ENCODE data around the gene GTF2H2.
"Not testable (repeated sequence)": the region's sequence is repeated elsewhere in the genome, so short reads cannot be mapped to it uniquely, and the experiment has no call there.

Gene GTF2H2

GRCh38 chr5:71097173-71097929, 29.9 kb upstream of the GTF2H2 start:
- WGBS (ENCODE audit: extremely low coverage, insufficient coverage, insufficient read length) = no CpG with 5 or more reads among the region's 3 CpGs
- not testable (repeated sequence) for H3K23ac ChIP-seq (ENCODE audit: low read length)

GRCh38 chr5:71089773-71090172, 22.3 kb upstream of the GTF2H2 start:
- not testable (repeated sequence) for H3K4me2 ChIP-seq (ENCODE audit: low read length); H2BK120ac ChIP-seq (ENCODE audit: insufficient read depth, low read length, poor library complexity); H2BK5ac ChIP-seq (ENCODE audit: low read depth, low read length, poor library complexity); H3K4ac ChIP-seq (ENCODE audit: low read depth, low read length); H4K8ac ChIP-seq (ENCODE audit: low read depth, low read length); H3K4me3 ChIP-seq (ENCODE audit: low read depth, low read length); DNase-seq; H3K9me3 ChIP-seq (ENCODE audit: insufficient read depth, low read depth, low read length); H3K79me2 ChIP-seq (ENCODE audit: control insufficient read depth, insufficient read depth, low read length, poor library complexity); H2AFZ ChIP-seq (ENCODE audit: insufficient read depth, low read length, poor library complexity); H2BK12ac ChIP-seq (ENCODE audit: low read length); H3K27ac ChIP-seq (ENCODE audit: low read depth, low read length); H3K23ac ChIP-seq (ENCODE audit: low read length); H3K18ac ChIP-seq (ENCODE audit: low read length); H3K36me3 ChIP-seq (ENCODE audit: control insufficient read depth in 1 of 2, insufficient read depth in 2 of 2, low read length in 2 of 2); H4K91ac ChIP-seq (ENCODE audit: low read depth, low read length); H3K27me3 ChIP-seq (ENCODE audit: insufficient read depth, low read length); H4K12ac ChIP-seq (ENCODE audit: low read depth, low read length); H3K79me1 ChIP-seq (ENCODE audit: low read length); H3K4me1 ChIP-seq (ENCODE audit: control insufficient read depth in 1 of 2, insufficient read depth in 2 of 2, low read length in 2 of 2); H3K9ac ChIP-seq (ENCODE audit: low read length); H3K14ac ChIP-seq (ENCODE audit: low read length); H2AK5ac ChIP-seq (ENCODE audit: low read length)
- no CpG with 5 or more reads among the region's 2 CpGs for WGBS (ENCODE audit: extremely low coverage, insufficient coverage, insufficient read length)

More at GRCh38 chr5:71097173-71097929, 29.9 kb upstream of the GTF2H2 start:
- not testable (repeated sequence) for H3K79me2 ChIP-seq (ENCODE audit: control insufficient read depth, insufficient read depth, low read length, poor library complexity); H4K91ac ChIP-seq (ENCODE audit: low read depth, low read length); H3K9ac ChIP-seq (ENCODE audit: low read length); H3K14ac ChIP-seq (ENCODE audit: low read length); H3K79me1 ChIP-seq (ENCODE audit: low read length); H3K36me3 ChIP-seq (ENCODE audit: control insufficient read depth in 1 of 2, insufficient read depth in 2 of 2, low read length in 2 of 2); H2AFZ ChIP-seq (ENCODE audit: insufficient read depth, low read length, poor library complexity); H3K27me3 ChIP-seq (ENCODE audit: insufficient read depth, low read length); H2BK5ac ChIP-seq (ENCODE audit: low read depth, low read length, poor library complexity); H3K9me3 ChIP-seq (ENCODE audit: insufficient read depth, low read depth, low read length); H3K4me3 ChIP-seq (ENCODE audit: low read depth, low read length); H3K4me2 ChIP-seq (ENCODE audit: low read length); H2BK12ac ChIP-seq (ENCODE audit: low read length); H4K8ac ChIP-seq (ENCODE audit: low read depth, low read length); H3K18ac ChIP-seq (ENCODE audit: low read length); H2AK5ac ChIP-seq (ENCODE audit: low read length); H3K27ac ChIP-seq (ENCODE audit: low read depth, low read length); DNase-seq; H3K4me1 ChIP-seq (ENCODE audit: control insufficient read depth in 1 of 2, insufficient read depth in 2 of 2, low read length in 2 of 2); H3K4ac ChIP-seq (ENCODE audit: low read depth, low read length); H4K12ac ChIP-seq (ENCODE audit: low read depth, low read length); H2BK120ac ChIP-seq (ENCODE audit: insufficient read depth, low read length, poor library complexity)

GRCh38 chr5:71088754-71089153, 21.3 kb upstream of the GTF2H2 start:
- not testable (repeated sequence) for H2BK5ac ChIP-seq (ENCODE audit: low read depth, low read length, poor library complexity); H3K4me1 ChIP-seq (ENCODE audit: control insufficient read depth in 1 of 2, insufficient read depth in 2 of 2, low read length in 2 of 2); H3K36me3 ChIP-seq (ENCODE audit: control insufficient read depth in 1 of 2, insufficient read depth in 2 of 2, low read length in 2 of 2); H3K18ac ChIP-seq (ENCODE audit: low read length); H3K23ac ChIP-seq (ENCODE audit: low read length); H3K4me2 ChIP-seq (ENCODE audit: low read length); H3K14ac ChIP-seq (ENCODE audit: low read length); H3K4me3 ChIP-seq (ENCODE audit: low read depth, low read length); H4K91ac ChIP-seq (ENCODE audit: low read depth, low read length); H3K79me1 ChIP-seq (ENCODE audit: low read length); H3K27ac ChIP-seq (ENCODE audit: low read depth, low read length); H3K4ac ChIP-seq (ENCODE audit: low read depth, low read length); H3K9ac ChIP-seq (ENCODE audit: low read length); H4K8ac ChIP-seq (ENCODE audit: low read depth, low read length); H3K79me2 ChIP-seq (ENCODE audit: control insufficient read depth, insufficient read depth, low read length, poor library complexity); H2BK120ac ChIP-seq (ENCODE audit: insufficient read depth, low read length, poor library complexity); H2AFZ ChIP-seq (ENCODE audit: insufficient read depth, low read length, poor library complexity); H4K12ac ChIP-seq (ENCODE audit: low read depth, low read length); DNase-seq; H3K9me3 ChIP-seq (ENCODE audit: insufficient read depth, low read depth, low read length); H3K27me3 ChIP-seq (ENCODE audit: insufficient read depth, low read length); H2AK5ac ChIP-seq (ENCODE audit: low read length); H2BK12ac ChIP-seq (ENCODE audit: low read length)
- WGBS (ENCODE audit: extremely low coverage, insufficient coverage, insufficient read length) = no CpG with 5 or more reads among the region's 2 CpGs

- H2BK12ac ChIP-seq (ENCODE audit: low read length); H4K12ac ChIP-seq (ENCODE audit: low read depth, low read length); H3K14ac ChIP-seq (ENCODE audit: low read length); H4K8ac ChIP-seq (ENCODE audit: low read depth, low read length); H3K27ac ChIP-seq (ENCODE audit: low read depth, low read length); H3K18ac ChIP-seq (ENCODE audit: low read length); H3K79me2 ChIP-seq (ENCODE audit: control insufficient read depth, insufficient read depth, low read length, poor library complexity); H4K91ac ChIP-seq (ENCODE audit: low read depth, low read length); H3K79me1 ChIP-seq (ENCODE audit: low read length); DNase-seq; H3K4me2 ChIP-seq (ENCODE audit: low read length); H2BK120ac ChIP-seq (ENCODE audit: insufficient read depth, low read length, poor library complexity); H3K9ac ChIP-seq (ENCODE audit: low read length); H3K4me3 ChIP-seq (ENCODE audit: low read depth, low read length); H3K4me1 ChIP-seq (ENCODE audit: control insufficient read depth in 1 of 2, insufficient read depth in 2 of 2, low read length in 2 of 2); H2BK5ac ChIP-seq (ENCODE audit: low read depth, low read length, poor library complexity); H3K9me3 ChIP-seq (ENCODE audit: insufficient read depth, low read depth, low read length); H3K4ac ChIP-seq (ENCODE audit: low read depth, low read length); H2AFZ ChIP-seq (ENCODE audit: insufficient read depth, low read length, poor library complexity); H3K27me3 ChIP-seq (ENCODE audit: insufficient read depth, low read length); H3K23ac ChIP-seq (ENCODE audit: low read length); H2AK5ac ChIP-seq (ENCODE audit: low read length); H3K36me3 ChIP-seq (ENCODE audit: control insufficient read depth in 1 of 2, insufficient read depth in 2 of 2, low read length in 2 of 2): not testable (repeated sequence)
- no CpG with 5 or more reads among the region's 1 CpG for WGBS (ENCODE audit: extremely low coverage, insufficient coverage, insufficient read length)
Measured at GRCh38 chr5:71086145-71086544, 18.7 kb upstream of the GTF2H2 start.
